Common myeloid progenitor, CD34-positive (primary cell): ENCODE data around the gene TGOLN2.
"Not testable (repeated sequence)": the region's sequence is repeated elsewhere in the genome, so short reads cannot be mapped to it uniquely, and the experiment has no call there.

Experiments used
- CTCF ChIA-PET: fragments of 350-600 bp; sonication (Branson Sonifier 250); formaldehyde crosslinking; loops from one replicate; lab custom pipeline; 2021; ENCODE audit warnings: antibody characterized with exemption; lab: Charles Lee
- POLR2A ChIA-PET: fragments of 350-600 bp; sonication (Branson Sonifier 250); formaldehyde crosslinking; loops from one replicate; lab custom pipeline; 2021; ENCODE audit warnings: antibody characterized with exemption; lab: Charles Lee
- DNase-seq, 3 donors: peaks; one replicate each; pipeline versions ENCODE4 v3.0.0 to v3.0.0-alpha.2; 2013
- H3K27ac ChIP-seq, 2 experiments: 1 replicate in 1 of 2; 2 replicates in 1 of 2; pipeline ENCODE4 v1.7.0; 2013; ENCODE audit warnings: inconsistent platforms in 2 of 2, low read length in 2 of 2, mild to moderate bottlenecking in 2 of 2, low read depth in 1 of 2, moderate library complexity in 1 of 2; ENCODE audit not compliant: severe bottlenecking in 2 of 2, insufficient read depth in 1 of 2, poor library complexity in 1 of 2
- H3K27me3 ChIP-seq, 5 experiments: replicated peaks in 2 of 5; 1 replicate in 3 of 5; 2 replicates in 2 of 5; pipeline versions ENCODE4 v1.6.1 to v1.7.0; 2013; ENCODE audit warnings: low read length in 4 of 5, mild to moderate bottlenecking in 2 of 5, moderate library complexity in 2 of 5, inconsistent platforms in 1 of 5; ENCODE audit not compliant: insufficient read depth in 5 of 5, control insufficient read depth in 4 of 5
- H3K36me3 ChIP-seq, 4 experiments: 1 replicate in 2 of 4; 2 replicates in 2 of 4; pipeline versions ENCODE4 v1.6.1 to v1.7.0; 2013; ENCODE audit warnings: low read length in 3 of 4, control low read depth in 1 of 4, mild to moderate bottlenecking in 1 of 4; ENCODE audit not compliant: control insufficient read depth in 4 of 4, insufficient read depth in 4 of 4
- H3K4me1 ChIP-seq, 4 experiments: 1 replicate in 3 of 4; 2 replicates in 1 of 4; pipeline versions ENCODE4 v1.6.1 to v1.7.1; 2013; ENCODE audit warnings: low read length in 3 of 4, mild to moderate bottlenecking in 3 of 4, control low read depth in 1 of 4, inconsistent platforms in 1 of 4, moderate library complexity in 1 of 4; ENCODE audit not compliant: control insufficient read depth in 4 of 4, insufficient read depth in 4 of 4; ENCODE audit errors: control extremely low read depth in 1 of 4
- H3K4me3 ChIP-seq, 7 experiments: 1 replicate in 4 of 7; 2 replicates in 3 of 7; pipeline versions ENCODE4 v1.5.1 to v1.7.0; 2013; ENCODE audit warnings: mild to moderate bottlenecking in 7 of 7, low read length in 6 of 7, moderate library complexity in 6 of 7, inconsistent platforms in 2 of 7, low read depth in 2 of 7, control low read depth in 1 of 7; ENCODE audit not compliant: insufficient read depth in 4 of 7, control insufficient read depth in 1 of 7; ENCODE audit errors: extremely low read depth in 1 of 7
- H3K9me3 ChIP-seq, 5 experiments: 1 replicate in 4 of 5; 2 replicates in 1 of 5; pipeline versions ENCODE4 v1.6.1 to v1.7.1; 2013; ENCODE audit warnings: low read length in 4 of 5, mild to moderate bottlenecking in 2 of 5, inconsistent platforms in 1 of 5, low read depth in 1 of 5, moderate library complexity in 1 of 5; ENCODE audit not compliant: control insufficient read depth in 4 of 5, insufficient read depth in 2 of 5; ENCODE audit errors: control extremely low read depth in 1 of 5
- WGBS: methylation state at CpG from one replicate; pipeline ENCODE4 v1.1.5; 2013; ENCODE audit not compliant: insufficient coverage; 5-methylcytosine and 5-hydroxymethylcytosine counted together

Gene TGOLN2

GRCh38 chr2:85323351-85323987 lies 4.3 kb downstream of the TGOLN2 start:
- Histone ChIP-seq H3K27ac (no peak overlapping the region), H3K4me3 (no peak overlapping the region)
- WGBS, result 94% methylated on average over 7 of the region's 9 CpGs

DNA sequence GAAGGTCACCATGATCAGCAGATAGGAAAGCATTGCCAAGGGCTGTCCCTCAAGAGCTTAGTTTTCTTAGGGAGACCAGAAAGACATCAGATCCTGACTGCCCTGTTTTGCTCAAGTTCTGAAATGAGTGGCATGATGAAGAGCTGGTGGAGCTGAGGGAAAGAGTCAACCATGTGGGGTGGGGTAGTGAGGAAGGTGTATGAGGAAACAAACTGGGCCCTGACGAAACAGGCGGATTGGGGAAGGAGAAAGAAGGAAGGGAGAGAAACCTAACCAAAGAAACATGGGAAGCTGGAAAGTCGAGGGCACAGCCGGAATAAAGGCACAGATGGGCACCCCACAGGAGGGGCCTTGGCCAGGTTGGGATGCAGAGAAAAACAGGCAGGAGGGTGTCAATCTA lies 8.0 kb downstream of the TGOLN2 start:
- Histone ChIP-seq H3K9me3 (no peaks in the 10 kb centered on the region), H3K4me3 (no peak overlapping the region), H3K4me1 (peaks cover 3 to 12% (median 4%) of the 10 kb centered on the region in 4 experiments), H3K27me3 (no peaks in the 10 kb centered on the region), H3K27ac (peak overlapping the region in 1 of 2 experiments; percentile 23), H3K36me3 (peaks cover 32 to 85% (median 58%) of the 10 kb centered on the region in 4 experiments)
- POLR2A ChIA-PET, result no interaction called here
- 94% methylated on average over 4 of the region's 4 CpGs for WGBS
- CTCF ChIA-PET, result interaction anchor here (0.6 to 4.6 kb wide), 5 partner anchors 10 to 37 kb away, joined by 3 to 19 read pairs (median 3); no protein-coding TSS in a partner anchor
- DNase-seq, result no peak

More at GRCh38 chr2:85323351-85323987, 4.3 kb downstream of the TGOLN2 start:
- no peaks in the 10 kb centered on the region for H3K9me3 ChIP-seq
- H3K27me3 ChIP-seq, result no peaks in the 10 kb centered on the region
- ChIA-PET POLR2A (no interaction called here), CTCF (interaction anchor here (1.0 to 1.2 kb wide), 2 partner anchors 8 to 13 kb away, joined by 3 to 4 read pairs; no protein-coding TSS in a partner anchor)
- H3K36me3 ChIP-seq, result peaks cover 29 to 73% (median 49%) of the 10 kb centered on the region in 4 experiments
- DNase-seq, result no peak
- H3K4me1 ChIP-seq, result peaks cover 16 to 42% (median 32%) of the 10 kb centered on the region in 4 experiments

DNA sequence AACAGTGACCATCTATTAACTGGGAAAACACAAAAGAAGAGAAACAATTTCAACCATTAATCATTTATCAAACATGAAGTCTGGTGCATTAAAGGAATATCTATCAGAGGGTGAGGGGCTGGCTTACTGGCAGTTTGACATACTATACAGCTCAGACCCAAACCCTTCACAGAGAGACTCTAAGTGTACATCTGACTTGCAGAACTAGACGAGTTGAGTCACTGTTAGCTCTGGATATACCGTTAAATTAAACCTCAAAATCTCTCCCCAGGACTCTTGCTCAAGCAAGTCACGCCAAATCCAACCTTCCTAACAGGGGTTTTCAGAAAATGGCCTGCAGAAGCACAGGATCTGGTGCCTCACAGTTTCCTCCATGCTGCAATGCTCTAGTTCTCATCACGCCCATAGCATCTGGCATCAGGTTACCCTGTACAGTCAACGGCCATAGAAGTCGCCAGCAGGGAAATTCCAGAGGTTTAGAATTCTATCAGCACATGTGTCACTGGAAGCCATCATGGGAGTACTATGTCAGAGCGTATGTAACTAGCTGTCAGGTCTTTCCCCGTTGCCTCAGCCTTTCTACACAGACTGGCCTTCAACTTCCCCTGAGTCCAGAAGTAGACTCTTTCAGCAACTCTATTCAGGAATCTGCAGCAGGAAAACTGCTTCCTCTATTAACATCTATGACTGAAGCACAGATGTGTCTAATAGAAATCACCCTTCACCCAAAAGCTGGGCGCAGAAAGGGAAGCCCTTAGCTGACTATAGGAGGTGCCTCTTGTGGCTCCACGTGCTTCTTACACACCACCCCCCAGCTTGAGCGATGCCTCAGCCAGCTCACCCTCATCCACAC lies 9.3 kb downstream of the TGOLN2 start:
- DNase-seq, result no peak
- Histone ChIP-seq H3K27me3 (no peaks in the 10 kb centered on the region), H3K4me1 (peaks cover 0 to 6% (median under 1%) of the 10 kb centered on the region in 4 experiments), H3K27ac (no peak overlapping the region), H3K36me3 (peaks cover 26 to 83% (median 51%) of the 10 kb centered on the region in 4 experiments), H3K4me3 (no peak overlapping the region), H3K9me3 (no peaks in the 10 kb centered on the region)
- 90% methylated on average over 11 of the region's 11 CpGs for WGBS
- ChIA-PET POLR2A (interaction anchor here (1.5 kb wide), 1 partner anchor 9 kb away, joined by 6 read pairs; the partner anchor contains the start of gene TGOLN2), CTCF (interaction anchor here (1.0 to 4.6 kb wide), 2 partner anchors 9 to 18 kb away, joined by 6 to 19 read pairs; no protein-coding TSS in a partner anchor)

DNA sequence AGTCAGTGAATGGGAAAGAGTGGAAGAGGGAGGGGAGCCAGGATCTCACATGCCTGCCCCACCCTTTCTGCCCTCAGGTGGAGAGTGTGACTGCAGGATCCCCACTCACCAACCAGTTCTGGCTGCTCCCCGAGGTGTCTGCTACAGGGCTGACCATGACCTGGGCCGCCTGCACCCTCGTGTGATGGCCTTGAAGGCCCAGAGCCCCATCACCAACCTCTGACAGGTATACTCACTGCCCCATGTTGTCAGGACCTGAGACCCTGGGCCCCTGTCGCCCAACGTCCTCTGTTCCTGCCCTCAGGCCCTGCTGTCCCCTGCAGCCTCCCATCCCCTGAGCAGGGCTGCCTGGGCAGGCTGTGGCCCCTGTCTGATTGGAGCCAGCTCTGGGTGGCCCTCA lies 11.9 kb downstream of the TGOLN2 start:
- H3K36me3 ChIP-seq, result peaks cover 19 to 60% (median 36%) of the 10 kb centered on the region in 4 experiments
- H3K9me3 ChIP-seq, DNase-seq, H3K4me1 ChIP-seq, H3K27me3 ChIP-seq, H3K4me3 ChIP-seq, H3K27ac ChIP-seq, POLR2A ChIA-PET: not testable (repeated sequence)
- no CpG with 5 or more reads among the region's 5 CpGs for WGBS
- CTCF ChIA-PET, result interaction anchor here (1.6 kb wide), 1 partner anchor 8 kb away, joined by 3 read pairs; no protein-coding TSS in a partner anchor

DNA sequence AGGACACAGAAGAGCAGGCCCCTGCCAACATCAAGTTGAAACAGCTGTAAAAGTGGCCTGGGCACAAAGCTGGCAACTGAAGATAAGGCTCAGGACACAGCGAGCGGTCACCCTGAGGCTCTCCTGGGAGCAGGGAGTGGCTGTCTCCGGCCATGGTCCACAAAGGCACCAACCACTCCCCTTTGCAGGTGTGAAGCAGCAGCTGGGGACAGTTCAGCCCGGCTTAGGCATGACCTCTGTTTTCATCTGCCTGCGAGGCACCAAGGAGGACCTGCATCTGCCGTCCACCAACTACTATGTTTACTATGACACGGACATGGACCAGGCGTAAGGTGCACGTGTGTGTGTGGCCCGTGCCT lies 12.9 kb downstream of the TGOLN2 start:
- H3K4me3 ChIP-seq, result no peak overlapping the region
- H3K9me3 ChIP-seq, result no peaks in the 10 kb centered on the region
- CTCF ChIA-PET, result interaction anchor here (1.6 to 2.5 kb wide), 3 partner anchors 9 to 14 kb away, joined by 3 to 13 read pairs (median 3); no protein-coding TSS in a partner anchor
- H3K27ac ChIP-seq, result no peak overlapping the region
- DNase-seq, result no peak
- over 99% methylated on average over 10 of the region's 10 CpGs for WGBS
- H3K36me3 ChIP-seq, result peaks cover 11 to 50% (median 28%) of the 10 kb centered on the region in 4 experiments
- POLR2A ChIA-PET, result no interaction called here
- H3K27me3 ChIP-seq, result no peaks in the 10 kb centered on the region
- peaks cover 0 to 7% (median 2%) of the 10 kb centered on the region in 4 experiments for H3K4me1 ChIP-seq

GRCh38 chr2:85312404-85312803 lies 15.4 kb downstream of the TGOLN2 start:
- CTCF ChIA-PET, result interaction anchor here (1.4 to 1.8 kb wide), 2 partner anchors 24 to 295 kb away, joined by 3 to 4 read pairs; no protein-coding TSS in a partner anchor
- no peak for DNase-seq
- Histone ChIP-seq H3K27ac (no peak overlapping the region), H3K27me3 (no peaks in the 10 kb centered on the region), H3K4me1 (peaks cover 5 to 23% (median 22%) of the 10 kb centered on the region in 4 experiments), H3K36me3 (peaks cover 2 to 34% (median 13%) of the 10 kb centered on the region in 4 experiments), H3K4me3 (no peak overlapping the region), H3K9me3 (no peaks in the 10 kb centered on the region)
- POLR2A ChIA-PET, result no interaction called here
- 90% methylated on average over 6 of the region's 7 CpGs for WGBS
